ENCODE data around the gene SNTG2. TPM values are rescaled to one million over a fixed set of nuclear protein-coding genes. Genes with fewer than 3 reads are reported as not detected.

The SNTG2 gene
- total and polyA plus RNA-seq, 9 donors, result 0.17 to 5.7 (median 1.3) TPM; not detected in 1

GRCh38 chr2:1341404-1342120 is 390.9 kb downstream of the SNTG2 start:
- H3K27ac ChIP-seq, result no peak overlapping the region
- no peaks in the 10 kb centered on the region for H3K9me3 ChIP-seq
- H3K4me3 ChIP-seq, result no peak overlapping the region
- H3K4me1 ChIP-seq (ENCODE audit: insufficient read depth), result no peaks in the 10 kb centered on the region
- TF ChIP-seq EP300 (IDR thresholded peaks at IDR 0.05) (no peak), POLR2A (IDR thresholded peaks at IDR 0.05) (no peak), CTCF (IDR thresholded peaks at IDR 0.05) (no peak)
- no peaks in the 10 kb centered on the region for H3K27me3 ChIP-seq
- no peaks in the 10 kb centered on the region for H3K36me3 ChIP-seq
- no peak for DNase-seq
- intact Hi-C loops (cut with DNase I), result no loop called here
- 24 to 38% (median 32%) methylated on average over 4 of the region's 4 CpGs for WGBS, 3 donors

- Histone ChIP-seq H3K4me3 (no peak overlapping the region), H3K9me3 (peaks cover 0 to 5% of the 10 kb centered on the region in 2 donors), H3K4me1 (ENCODE audit: insufficient read depth) (no peaks in the 10 kb centered on the region), H3K27ac (no peak overlapping the region), H3K27me3 (no peaks in the 10 kb centered on the region), H3K36me3 (no peaks in the 10 kb centered on the region)
- TF ChIP-seq CTCF (IDR thresholded peaks at IDR 0.05), result no peak
- no peak for TF ChIP-seq EP300 (IDR thresholded peaks at IDR 0.05)
- no peak for TF ChIP-seq POLR2A (IDR thresholded peaks at IDR 0.05)
- 100% methylated on average over 1 of the region's 1 CpG for WGBS, 3 donors
- intact Hi-C loops (cut with DNase I), result no loop called here
- no peak for DNase-seq
Measured at GRCh38 chr2:1348789-1349188, 398.1 kb downstream of the SNTG2 start.

GRCh38 chr2:1350111-1350510 is 399.5 kb downstream of the SNTG2 start:
- Histone ChIP-seq H3K27ac (no peak overlapping the region), H3K27me3 (no peaks in the 10 kb centered on the region), H3K36me3 (no peaks in the 10 kb centered on the region), H3K4me3 (no peak overlapping the region), H3K4me1 (ENCODE audit: insufficient read depth) (no peaks in the 10 kb centered on the region), H3K9me3 (peaks cover 0 to 5% of the 10 kb centered on the region in 2 donors)
- 74 to 84% (median 79%) methylated on average over 5 of the region's 5 CpGs for WGBS, 3 donors
- no peak for DNase-seq
- intact Hi-C loops (cut with DNase I), result no loop called here
- TF ChIP-seq CTCF (IDR thresholded peaks at IDR 0.05) (no peak), POLR2A (IDR thresholded peaks at IDR 0.05) (no peak), EP300 (IDR thresholded peaks at IDR 0.05) (no peak)

- 89 to 92% (median 92%) methylated on average over 9 of the region's 9 CpGs for WGBS, 3 donors
- Histone ChIP-seq H3K4me3 (no peak overlapping the region), H3K27ac (no peak overlapping the region), H3K36me3 (no peaks in the 10 kb centered on the region), H3K27me3 (no peaks in the 10 kb centered on the region), H3K9me3 (no peaks in the 10 kb centered on the region), H3K4me1 (ENCODE audit: insufficient read depth) (no peaks in the 10 kb centered on the region)
- intact Hi-C loops (cut with DNase I), result no loop called here
- TF ChIP-seq POLR2A (IDR thresholded peaks at IDR 0.05) (no peak), EP300 (IDR thresholded peaks at IDR 0.05) (no peak), CTCF (IDR thresholded peaks at IDR 0.05) (no peak)
- no peak for DNase-seq
Measured at GRCh38 chr2:1353124-1353523, 402.5 kb downstream of the SNTG2 start.
